Omental fat pad (tissue), 4 donors: Measurements from ENCODE around the gene PDE8B. TPM values are rescaled to one million over a fixed set of nuclear protein-coding genes. Genes with fewer than 3 reads are reported as not detected.

Source experiments
- ATAC-seq: fragments of 150-250 bp; one replicate; pipeline ENCODE4 v1.9.1; 2016; ENCODE audit warnings: mild to moderate bottlenecking, moderate library complexity; ENCODE audit not compliant: low FRiP score
- DNase-seq: peaks from one replicate; pipeline ENCODE4 v3.0.0-alpha.2; 2019; ENCODE audit warnings: low spot score
- total RNA-seq, 4 donors: library from RNA; depleted of rRNA; stranded (reverse); fragments of >200 nt; gene quantifications; one replicate each; pipeline ENCODE4 v1.1.0, GENCODE V29; 2016
- TF ChIP-seq, protein P1 (sequence below), 3 donors: fragments of 450-650 bp; IDR thresholded peaks; one replicate each; pipeline ENCODE4 v1.5.1; 2016 to 2017; ENCODE audit warnings: antibody characterized with exemption in 3 of 3, mild to moderate bottlenecking in 3 of 3, moderate library complexity in 2 of 3

PDE8B gene
- total RNA-seq, 4 donors from 2014 or later: 20.5 to 53.1 (median 36.9) TPM

DNA sequence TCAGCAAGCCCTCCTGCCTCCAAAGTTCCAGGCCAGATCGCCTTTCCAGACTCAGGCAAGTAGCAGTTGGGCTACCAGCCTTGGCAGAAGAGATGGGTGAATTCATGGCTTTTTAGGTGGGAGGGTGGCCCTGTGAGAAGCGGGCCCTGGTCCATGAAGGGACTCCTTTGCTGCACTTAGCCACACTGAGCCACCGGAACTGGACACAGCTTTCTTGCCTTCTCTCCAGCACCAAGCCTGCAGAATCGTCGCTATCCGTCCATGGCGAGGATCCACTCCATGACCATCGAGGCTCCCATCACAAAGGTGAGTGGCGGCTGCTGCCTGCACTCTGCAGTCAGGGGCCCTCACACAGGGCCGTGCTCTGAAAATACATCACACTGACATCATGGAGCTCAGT, 196.7 kb downstream of the PDE8B start:
- TF ChIP-seq, protein P1, sequence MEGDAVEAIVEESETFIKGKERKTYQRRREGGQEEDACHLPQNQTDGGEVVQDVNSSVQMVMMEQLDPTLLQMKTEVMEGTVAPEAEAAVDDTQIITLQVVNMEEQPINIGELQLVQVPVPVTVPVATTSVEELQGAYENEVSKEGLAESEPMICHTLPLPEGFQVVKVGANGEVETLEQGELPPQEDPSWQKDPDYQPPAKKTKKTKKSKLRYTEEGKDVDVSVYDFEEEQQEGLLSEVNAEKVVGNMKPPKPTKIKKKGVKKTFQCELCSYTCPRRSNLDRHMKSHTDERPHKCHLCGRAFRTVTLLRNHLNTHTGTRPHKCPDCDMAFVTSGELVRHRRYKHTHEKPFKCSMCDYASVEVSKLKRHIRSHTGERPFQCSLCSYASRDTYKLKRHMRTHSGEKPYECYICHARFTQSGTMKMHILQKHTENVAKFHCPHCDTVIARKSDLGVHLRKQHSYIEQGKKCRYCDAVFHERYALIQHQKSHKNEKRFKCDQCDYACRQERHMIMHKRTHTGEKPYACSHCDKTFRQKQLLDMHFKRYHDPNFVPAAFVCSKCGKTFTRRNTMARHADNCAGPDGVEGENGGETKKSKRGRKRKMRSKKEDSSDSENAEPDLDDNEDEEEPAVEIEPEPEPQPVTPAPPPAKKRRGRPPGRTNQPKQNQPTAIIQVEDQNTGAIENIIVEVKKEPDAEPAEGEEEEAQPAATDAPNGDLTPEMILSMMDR (IDR thresholded peaks at IDR 0.05): no peak
- ATAC-seq (no peak), DNase-seq (no peak)

GRCh38 chr5:77409870-77410621, 199.6 kb downstream of the PDE8B start:
- DNase-seq (no peak), ATAC-seq (no peak)
- TF ChIP-seq, protein P1 (IDR thresholded peaks at IDR 0.05): no peak

GRCh38 chr5:77413049-77413448, 202.6 kb downstream of the PDE8B start:
- TF ChIP-seq, protein P1 (IDR thresholded peaks at IDR 0.05): no peak

DNA sequence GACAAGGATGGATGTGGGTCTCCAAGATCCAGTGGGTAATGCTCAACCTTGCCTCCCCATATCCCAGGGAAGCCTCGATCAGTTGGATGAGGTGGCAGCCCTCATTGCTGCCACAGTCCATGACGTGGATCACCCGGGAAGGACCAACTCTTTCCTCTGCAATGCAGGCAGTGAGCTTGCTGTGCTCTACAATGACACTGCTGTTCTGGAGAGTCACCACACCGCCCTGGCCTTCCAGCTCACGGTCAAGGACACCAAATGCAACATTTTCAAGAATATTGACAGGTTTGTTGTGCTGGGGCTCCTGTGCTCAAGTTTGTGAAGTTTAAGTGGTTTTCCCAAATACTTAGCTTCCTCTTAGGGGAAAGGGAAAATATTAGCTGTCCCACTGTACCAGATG, 207.7 kb downstream of the PDE8B start:
- ATAC-seq (no peak), DNase-seq (no peak)
- TF ChIP-seq, protein P1 (IDR thresholded peaks at IDR 0.05): no peak

More at GRCh38 chr5:77413049-77413448, 202.6 kb downstream of the PDE8B start:
- DNase-seq: no peak
- ATAC-seq: no peak

DNA sequence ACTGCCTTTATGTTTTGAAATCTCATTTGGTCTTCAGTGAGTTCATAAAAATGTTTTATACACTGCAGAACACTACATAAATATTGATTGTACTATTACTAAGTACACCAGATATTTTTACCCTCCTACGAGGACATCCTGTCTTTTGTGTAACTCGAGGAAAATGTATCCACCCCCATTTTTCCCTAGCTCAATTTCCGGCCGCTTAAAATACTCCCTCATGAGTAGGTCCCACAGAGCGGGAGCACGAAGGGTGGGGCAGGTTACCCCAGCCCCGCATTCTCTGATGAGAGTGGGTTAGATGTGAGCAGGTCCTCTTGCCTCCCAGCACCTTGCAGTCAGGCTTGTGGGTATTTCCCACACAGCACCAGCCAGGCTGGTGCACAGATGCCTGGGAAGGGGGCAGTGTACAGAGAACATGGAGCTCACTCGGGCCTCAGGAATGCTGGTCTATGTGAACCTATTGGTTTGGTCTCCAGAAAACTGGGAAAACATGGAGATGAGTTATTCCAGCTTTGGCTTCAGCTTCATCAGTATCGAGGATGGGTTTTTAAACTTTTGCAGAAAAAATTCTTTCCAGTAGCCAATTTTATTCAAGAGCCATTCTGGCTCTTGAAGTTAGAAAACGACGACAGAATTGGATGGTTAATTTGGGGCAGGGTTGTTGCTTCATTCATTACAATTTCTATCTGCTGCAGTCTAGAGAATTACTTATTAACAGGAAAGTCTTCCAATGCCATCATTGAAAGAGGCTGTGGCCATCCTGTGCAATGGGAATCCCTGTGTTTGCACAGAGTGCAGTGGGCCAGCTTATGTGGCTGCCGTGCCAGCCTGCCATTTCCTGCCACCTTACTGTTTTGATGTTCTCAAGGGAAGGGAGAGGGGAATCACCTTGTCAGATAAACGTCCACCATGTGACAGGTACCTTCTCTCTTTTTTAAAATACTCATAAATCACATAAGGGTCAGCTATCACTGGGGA, 208.4 kb downstream of the PDE8B start:
- DNase-seq (no peak), ATAC-seq (no peak)

DNA sequence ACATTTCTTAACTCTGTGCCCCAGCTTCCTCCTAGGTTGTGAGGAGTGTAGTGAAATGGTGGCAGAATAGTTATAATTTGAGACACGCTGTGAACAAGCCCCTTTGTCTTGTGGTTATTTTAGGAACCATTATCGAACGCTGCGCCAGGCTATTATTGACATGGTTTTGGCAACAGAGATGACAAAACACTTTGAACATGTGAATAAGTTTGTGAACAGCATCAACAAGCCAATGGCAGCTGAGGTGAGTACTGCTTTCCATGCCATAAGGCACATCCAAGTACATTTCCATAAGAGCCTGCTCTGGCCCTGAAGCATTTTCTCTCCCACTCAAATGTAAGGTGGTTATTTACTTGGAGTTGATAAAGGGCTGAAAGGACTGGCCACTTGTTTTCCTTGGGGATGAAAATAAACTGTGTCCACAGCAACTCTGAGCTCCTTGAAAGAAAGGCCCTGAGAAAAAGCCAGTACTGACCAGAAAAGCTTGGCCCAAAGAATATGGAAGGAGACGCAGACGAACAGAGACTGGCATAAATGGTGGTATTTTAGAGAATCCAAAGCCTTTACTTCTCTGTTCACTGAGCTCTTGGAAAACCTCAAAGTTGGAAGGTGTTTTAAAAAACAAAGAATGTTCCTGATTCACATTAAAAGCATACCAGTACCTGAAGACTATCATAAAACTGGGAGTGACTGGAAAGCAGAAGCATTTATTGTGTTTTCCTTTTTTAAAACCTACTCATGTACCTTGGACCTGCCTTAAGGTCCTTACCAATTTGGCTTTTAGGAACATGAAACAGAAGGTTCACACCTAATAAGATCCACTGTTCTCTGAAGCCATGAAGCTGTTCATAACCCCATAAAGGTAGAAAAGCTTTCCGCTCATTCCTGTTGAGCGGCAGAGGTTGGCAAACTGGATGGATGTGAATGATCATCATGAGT, 209.4 kb downstream of the PDE8B start:
- ATAC-seq: no peak
- TF ChIP-seq, protein P1 (IDR thresholded peaks at IDR 0.05): no peak
- no peak for DNase-seq

More for the DNA sequence above, 208.4 kb downstream of the PDE8B start:
- TF ChIP-seq, protein P1 (IDR thresholded peaks at IDR 0.05): no peak
